Suprapubic skin (tissue), 4 donors: ENCODE data around the gene MCTS1. TPM values are rescaled to one million over a fixed set of nuclear protein-coding genes. Genes with fewer than 3 reads are reported as not detected.

ENCODE experiments used
- DNase-seq, 2 donors: peaks; one replicate each; pipeline ENCODE4 v3.0.0-alpha.2; 2019; ENCODE audit warnings: low spot score in 2 of 2
- H3K27ac ChIP-seq: fragments of 200-600 bp; sonication (generic); one replicate; pipeline ENCODE4 v1.5.1; 2019
- H3K27me3 ChIP-seq: fragments of 200-600 bp; sonication (generic); one replicate; pipeline ENCODE4 v1.5.1; 2019
- H3K36me3 ChIP-seq: fragments of 200-600 bp; sonication (generic); one replicate; pipeline ENCODE4 v1.5.1; 2019
- H3K4me1 ChIP-seq: fragments of 200-600 bp; sonication (generic); one replicate; pipeline ENCODE4 v1.5.1; 2019
- H3K4me3 ChIP-seq: fragments of 200-600 bp; sonication (generic); one replicate; pipeline ENCODE4 v1.5.1; 2019; ENCODE audit warnings: mild to moderate bottlenecking
- H3K9me3 ChIP-seq: fragments of 200-600 bp; sonication (generic); one replicate; pipeline ENCODE4 v1.5.1; 2019
- EP300 ChIP-seq: sonication (generic); formaldehyde crosslinking; IDR thresholded peaks from one replicate; pipeline ENCODE4 v1.6.1; 2017; ENCODE audit warnings: antibody characterized with exemption
- POLR2A ChIP-seq, 2 donors: fragments of 450-650 bp; IDR thresholded peaks; one replicate each; pipeline ENCODE4 v1.6.1; 2017; ENCODE audit warnings: antibody characterized with exemption in 2 of 2, mild to moderate bottlenecking in 2 of 2, moderate library complexity in 2 of 2
- POLR2AphosphoS5 ChIP-seq, 3 donors: sonication (generic); formaldehyde crosslinking; IDR thresholded peaks; one replicate each; pipeline ENCODE4 v1.6.1; 2017; ENCODE audit warnings: antibody characterized with exemption in 3 of 3
- WGBS: methylation state at CpG from one replicate; pipeline ENCODE4 v1.1.5; 2018; 5-methylcytosine and 5-hydroxymethylcytosine counted together
- total RNA-seq, 4 donors: library from RNA; depleted of rRNA; stranded (reverse); fragments of >200 nt; gene quantifications; one replicate each; pipeline ENCODE4 v1.1.0, GENCODE V29; 2016
- TF ChIP-seq, protein P1 (sequence below), 2 donors: fragments of 200-600 bp in 1 of 2; fragments of 450-650 bp in 1 of 2; sonication (generic) in 1 of 2; IDR thresholded peaks; one replicate each; pipeline ENCODE4 v1.5.1; 2016 to 2019; ENCODE audit warnings: antibody characterized with exemption in 2 of 2, mild to moderate bottlenecking in 1 of 2, moderate library complexity in 1 of 2

The MCTS1 gene
- total RNA-seq, 4 donors from 2014 or later, result 17.6 to 25.7 (median 21.5) TPM

DNA sequence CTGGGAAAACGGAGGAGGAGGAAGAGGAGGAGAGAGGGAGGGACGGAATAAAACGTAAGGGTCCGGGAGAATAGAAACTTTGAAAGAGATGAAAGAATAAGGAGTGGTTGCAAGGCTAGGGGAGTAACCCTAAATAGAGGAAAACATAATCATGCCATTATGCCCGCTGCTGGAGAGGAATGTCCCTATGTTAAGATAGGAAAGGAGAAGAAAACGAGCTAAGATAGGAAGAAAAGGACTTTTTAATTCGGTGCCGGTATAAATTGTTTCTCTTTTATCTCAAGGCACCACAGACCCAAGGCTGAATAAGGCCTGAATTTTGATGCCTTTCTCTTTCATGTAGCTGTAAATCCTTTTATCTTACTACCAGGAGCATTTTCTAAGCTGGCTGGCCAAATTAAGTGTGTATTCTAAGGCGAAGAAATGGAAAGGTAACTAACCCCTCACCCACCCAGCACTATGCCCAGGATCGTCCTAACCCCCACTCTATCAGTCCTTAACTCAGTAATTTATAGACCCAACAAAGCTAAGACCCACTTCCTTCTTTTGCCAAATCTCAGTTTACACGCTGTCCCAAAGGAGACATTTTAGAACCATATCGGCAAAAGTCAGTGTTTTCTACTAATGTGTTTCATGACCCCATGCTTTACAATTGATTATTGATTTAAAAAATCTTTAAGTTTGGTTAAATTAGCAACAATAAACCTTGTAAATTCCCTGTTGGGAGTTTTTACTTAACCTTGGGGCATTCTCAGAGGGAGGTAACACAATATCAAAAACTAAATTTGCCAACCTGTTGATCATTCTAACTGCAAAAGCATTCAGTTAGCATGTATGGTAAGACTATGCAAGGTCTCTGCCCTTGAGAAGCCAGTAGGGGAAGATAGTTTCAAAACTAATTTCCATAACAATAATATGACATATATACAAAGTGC is 42.0 kb upstream of the MCTS1 start:
- WGBS, result 33% methylated on average over 12 of the region's 12 CpGs
- Histone ChIP-seq H3K4me1 (peaks cover 24% of the 10 kb centered on the region), H3K27me3 (no peaks in the 10 kb centered on the region), H3K4me3 (peak overlapping the region; percentile 60), H3K9me3 (no peaks in the 10 kb centered on the region), H3K27ac (peak overlapping the region; percentile 98), H3K36me3 (no peaks in the 10 kb centered on the region)
- TF ChIP-seq POLR2A (IDR thresholded peaks at IDR 0.05), result no peak
- TF ChIP-seq EP300, result no peak
- TF ChIP-seq, protein P1, sequence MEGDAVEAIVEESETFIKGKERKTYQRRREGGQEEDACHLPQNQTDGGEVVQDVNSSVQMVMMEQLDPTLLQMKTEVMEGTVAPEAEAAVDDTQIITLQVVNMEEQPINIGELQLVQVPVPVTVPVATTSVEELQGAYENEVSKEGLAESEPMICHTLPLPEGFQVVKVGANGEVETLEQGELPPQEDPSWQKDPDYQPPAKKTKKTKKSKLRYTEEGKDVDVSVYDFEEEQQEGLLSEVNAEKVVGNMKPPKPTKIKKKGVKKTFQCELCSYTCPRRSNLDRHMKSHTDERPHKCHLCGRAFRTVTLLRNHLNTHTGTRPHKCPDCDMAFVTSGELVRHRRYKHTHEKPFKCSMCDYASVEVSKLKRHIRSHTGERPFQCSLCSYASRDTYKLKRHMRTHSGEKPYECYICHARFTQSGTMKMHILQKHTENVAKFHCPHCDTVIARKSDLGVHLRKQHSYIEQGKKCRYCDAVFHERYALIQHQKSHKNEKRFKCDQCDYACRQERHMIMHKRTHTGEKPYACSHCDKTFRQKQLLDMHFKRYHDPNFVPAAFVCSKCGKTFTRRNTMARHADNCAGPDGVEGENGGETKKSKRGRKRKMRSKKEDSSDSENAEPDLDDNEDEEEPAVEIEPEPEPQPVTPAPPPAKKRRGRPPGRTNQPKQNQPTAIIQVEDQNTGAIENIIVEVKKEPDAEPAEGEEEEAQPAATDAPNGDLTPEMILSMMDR (IDR thresholded peaks at IDR 0.05), result no peak
- TF ChIP-seq POLR2AphosphoS5 (IDR thresholded peaks at IDR 0.05), result no peak
- no peak for DNase-seq

DNA sequence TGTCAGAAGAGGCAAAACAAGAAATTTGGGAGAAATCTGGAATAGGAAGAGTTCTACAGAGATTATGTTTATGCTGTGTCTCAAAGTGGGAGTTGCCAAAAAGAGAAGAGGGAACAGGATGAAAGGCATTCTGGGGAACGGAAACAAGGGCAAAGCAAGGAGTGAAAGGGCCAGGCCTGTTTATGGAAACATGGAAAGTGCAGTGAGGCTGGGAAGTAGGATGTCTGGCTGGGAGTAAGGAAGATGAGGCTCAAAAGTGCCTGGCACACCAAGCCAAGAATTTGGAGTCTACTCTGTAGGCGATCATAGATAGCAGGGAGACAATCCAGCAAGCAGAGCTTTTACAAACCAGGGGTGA is 41.4 kb upstream of the MCTS1 start:
- Histone ChIP-seq H3K27ac (peak overlapping the region; percentile 98), H3K9me3 (no peaks in the 10 kb centered on the region), H3K4me3 (no peak overlapping the region), H3K4me1 (peaks cover 24% of the 10 kb centered on the region), H3K27me3 (no peaks in the 10 kb centered on the region), H3K36me3 (no peaks in the 10 kb centered on the region)
- 51% methylated on average over 2 of the region's 2 CpGs for WGBS
- no peak for DNase-seq
- TF ChIP-seq, protein P1 (IDR thresholded peaks at IDR 0.05), result no peak
- TF ChIP-seq POLR2A (IDR thresholded peaks at IDR 0.05), result no peak
- TF ChIP-seq POLR2AphosphoS5 (IDR thresholded peaks at IDR 0.05), result no peak
- no peak for TF ChIP-seq EP300

DNA sequence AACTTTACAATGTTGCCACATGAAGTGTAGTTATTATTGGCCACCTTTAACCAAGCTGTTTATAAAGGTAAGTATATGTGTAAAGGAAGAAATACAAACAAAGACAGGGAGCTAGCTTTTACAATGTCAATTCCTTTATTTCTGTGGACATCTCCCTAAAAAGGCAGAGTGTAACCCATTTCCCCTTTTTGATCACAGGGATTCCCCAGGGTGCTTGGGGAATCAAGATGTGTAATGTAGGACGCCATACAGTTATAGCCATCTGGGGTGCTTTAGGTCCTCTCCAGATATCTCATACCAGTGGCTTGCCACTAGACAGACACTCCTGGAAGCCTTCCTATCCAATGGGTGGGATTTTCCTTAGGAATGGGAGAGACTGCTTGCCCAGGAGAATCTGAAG is 39.0 kb upstream of the MCTS1 start:
- Histone ChIP-seq H3K27me3 (no peaks in the 10 kb centered on the region), H3K9me3 (no peaks in the 10 kb centered on the region), H3K27ac (no peak overlapping the region), H3K4me1 (peaks cover 11% of the 10 kb centered on the region), H3K36me3 (no peaks in the 10 kb centered on the region), H3K4me3 (no peak overlapping the region)
- TF ChIP-seq, protein P1 (IDR thresholded peaks at IDR 0.05), result no peak
- TF ChIP-seq POLR2A (IDR thresholded peaks at IDR 0.05), result no peak
- TF ChIP-seq EP300, result no peak
- no peak for TF ChIP-seq POLR2AphosphoS5 (IDR thresholded peaks at IDR 0.05)
- DNase-seq, result no peak
- 47% methylated on average over 1 of the region's 1 CpG for WGBS

DNA sequence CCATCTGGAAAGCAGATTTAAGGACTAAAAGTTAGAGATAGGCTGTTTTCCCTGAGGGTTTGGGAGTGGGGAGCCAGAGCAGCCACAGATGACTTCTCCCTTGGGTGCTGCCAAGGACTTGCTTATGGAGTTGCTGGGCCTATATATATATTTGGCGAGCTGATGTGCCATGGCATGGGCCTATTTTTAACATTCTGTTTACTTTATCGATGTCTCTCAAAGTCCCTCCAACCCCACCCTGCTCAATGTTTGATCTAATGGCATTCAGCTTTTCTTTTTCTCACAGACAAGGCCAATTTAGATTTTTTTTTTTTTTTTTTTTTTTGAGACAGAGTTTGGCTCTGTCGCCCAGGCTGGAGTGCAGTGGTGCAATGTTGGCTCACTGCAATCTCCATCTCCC is 37.1 kb upstream of the MCTS1 start:
- no peak for DNase-seq
- Histone ChIP-seq H3K9me3 (no peaks in the 10 kb centered on the region), H3K36me3 (no peaks in the 10 kb centered on the region), H3K27me3 (no peaks in the 10 kb centered on the region), H3K4me1 (peaks cover 10% of the 10 kb centered on the region), H3K27ac (no peak overlapping the region), H3K4me3 (no peak overlapping the region)
- TF ChIP-seq EP300 (no peak), POLR2AphosphoS5 (IDR thresholded peaks at IDR 0.05) (no peak), POLR2A (IDR thresholded peaks at IDR 0.05) (no peak)
- TF ChIP-seq, protein P1 (IDR thresholded peaks at IDR 0.05), result no peak
- WGBS, result 75% methylated on average over 3 of the region's 3 CpGs

DNA sequence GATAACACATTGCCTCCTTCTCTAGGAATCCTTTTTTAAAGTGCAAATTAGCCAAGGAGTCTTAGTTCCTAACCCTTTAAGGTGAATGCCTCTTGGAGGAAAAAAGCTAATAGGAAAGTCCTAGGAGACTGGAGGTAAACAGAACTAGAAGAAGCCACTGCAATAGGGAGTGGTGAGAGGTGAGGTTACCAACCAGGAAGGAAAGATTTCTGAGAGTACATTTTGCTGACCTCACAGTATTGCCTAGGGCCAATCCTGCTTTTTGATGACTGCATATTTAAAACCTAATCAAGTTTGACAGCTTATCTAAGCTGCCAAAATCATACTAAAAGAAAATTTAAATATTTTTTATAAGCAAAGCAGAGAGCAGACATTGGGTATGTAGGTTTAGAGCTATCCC is 35.9 kb upstream of the MCTS1 start:
- H3K27me3 ChIP-seq, result no peaks in the 10 kb centered on the region
- H3K4me3 ChIP-seq, result no peak overlapping the region
- no peak overlapping the region for H3K27ac ChIP-seq
- TF ChIP-seq POLR2A (IDR thresholded peaks at IDR 0.05) (no peak), EP300 (no peak), POLR2AphosphoS5 (IDR thresholded peaks at IDR 0.05) (no peak)
- TF ChIP-seq, protein P1 (IDR thresholded peaks at IDR 0.05), result no peak
- no peaks in the 10 kb centered on the region for H3K9me3 ChIP-seq
- DNase-seq, result no peak
- H3K36me3 ChIP-seq, result no peaks in the 10 kb centered on the region
- H3K4me1 ChIP-seq, result no peaks in the 10 kb centered on the region
